ENCODE data around the gene PDZD2. TPM values are rescaled to one million over a fixed set of nuclear protein-coding genes. Genes with fewer than 3 reads are reported as not detected.

The PDZD2 gene
- total RNA-seq, 2 donors from 2014 or later, result 1.4 to 3.0 TPM

- DNase-seq (no peak), ATAC-seq (peak; percentile 45)
- Mint-ChIP-seq H3K4me3 (no peak overlapping the region), H3K27ac (no peak overlapping the region), H3K36me3 (ENCODE audit: low read depth) (no peaks in the 10 kb centered on the region), H3K27me3 (no peaks in the 10 kb centered on the region), H3K4me1 (peaks cover 11% of the 10 kb centered on the region)
- H3K9me3 ChIP-seq (ENCODE audit: control insufficient read depth, low read length, poor library complexity, severe bottlenecking), result no peaks in the 10 kb centered on the region
Measured at GRCh38 chr5:31736127-31736526, 97.2 kb downstream of the PDZD2 start.

- no peaks in the 10 kb centered on the region for H3K4me1 Mint-ChIP-seq
- no peak for DNase-seq
- no peak for ATAC-seq
- no peak overlapping the region for H3K27ac Mint-ChIP-seq
- H3K9me3 ChIP-seq (ENCODE audit: control insufficient read depth, low read length, poor library complexity, severe bottlenecking), result no peaks in the 10 kb centered on the region
- no peak overlapping the region for H3K4me3 Mint-ChIP-seq
- no peaks in the 10 kb centered on the region for H3K36me3 Mint-ChIP-seq (ENCODE audit: low read depth)
- no peaks in the 10 kb centered on the region for H3K27me3 Mint-ChIP-seq
Measured at GRCh38 chr5:31738199-31738598, 99.3 kb downstream of the PDZD2 start.

DNA sequence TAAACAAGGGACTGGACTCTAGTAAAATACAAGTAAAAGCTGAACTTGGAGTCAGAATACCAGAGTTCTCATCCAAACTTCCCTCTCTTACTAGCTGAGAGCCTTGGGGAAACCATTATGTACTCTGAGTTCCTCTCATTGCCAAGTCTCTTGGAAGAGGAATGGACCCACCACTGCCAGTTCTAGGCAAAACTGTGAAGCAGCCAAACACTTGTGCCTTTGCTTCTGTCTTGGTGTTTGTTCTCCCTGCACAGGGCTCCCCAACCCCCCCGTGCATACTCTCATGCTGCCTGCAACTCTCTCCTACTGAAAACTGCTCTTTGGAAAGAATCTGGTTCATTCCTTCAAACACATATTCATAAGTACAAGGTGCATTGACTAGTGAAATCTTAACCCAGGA is 102.6 kb downstream of the PDZD2 start:
- H3K9me3 ChIP-seq (ENCODE audit: control insufficient read depth, low read length, poor library complexity, severe bottlenecking), result no peaks in the 10 kb centered on the region
- ATAC-seq (no peak), DNase-seq (no peak)
- H3K27me3 Mint-ChIP-seq, result no peaks in the 10 kb centered on the region
- H3K4me3 Mint-ChIP-seq, result no peak overlapping the region
- no peaks in the 10 kb centered on the region for H3K36me3 Mint-ChIP-seq (ENCODE audit: low read depth)
- no peak overlapping the region for H3K27ac Mint-ChIP-seq
- no peaks in the 10 kb centered on the region for H3K4me1 Mint-ChIP-seq

GRCh38 chr5:31743678-31744077 is 104.7 kb downstream of the PDZD2 start:
- ATAC-seq (no peak), DNase-seq (no peak)
- no peaks in the 10 kb centered on the region for H3K9me3 ChIP-seq (ENCODE audit: control insufficient read depth, low read length, poor library complexity, severe bottlenecking)
- no peak overlapping the region for H3K4me3 Mint-ChIP-seq
- no peak overlapping the region for H3K27ac Mint-ChIP-seq
- no peaks in the 10 kb centered on the region for H3K36me3 Mint-ChIP-seq (ENCODE audit: low read depth)
- H3K27me3 Mint-ChIP-seq, result no peaks in the 10 kb centered on the region
- no peaks in the 10 kb centered on the region for H3K4me1 Mint-ChIP-seq

DNA sequence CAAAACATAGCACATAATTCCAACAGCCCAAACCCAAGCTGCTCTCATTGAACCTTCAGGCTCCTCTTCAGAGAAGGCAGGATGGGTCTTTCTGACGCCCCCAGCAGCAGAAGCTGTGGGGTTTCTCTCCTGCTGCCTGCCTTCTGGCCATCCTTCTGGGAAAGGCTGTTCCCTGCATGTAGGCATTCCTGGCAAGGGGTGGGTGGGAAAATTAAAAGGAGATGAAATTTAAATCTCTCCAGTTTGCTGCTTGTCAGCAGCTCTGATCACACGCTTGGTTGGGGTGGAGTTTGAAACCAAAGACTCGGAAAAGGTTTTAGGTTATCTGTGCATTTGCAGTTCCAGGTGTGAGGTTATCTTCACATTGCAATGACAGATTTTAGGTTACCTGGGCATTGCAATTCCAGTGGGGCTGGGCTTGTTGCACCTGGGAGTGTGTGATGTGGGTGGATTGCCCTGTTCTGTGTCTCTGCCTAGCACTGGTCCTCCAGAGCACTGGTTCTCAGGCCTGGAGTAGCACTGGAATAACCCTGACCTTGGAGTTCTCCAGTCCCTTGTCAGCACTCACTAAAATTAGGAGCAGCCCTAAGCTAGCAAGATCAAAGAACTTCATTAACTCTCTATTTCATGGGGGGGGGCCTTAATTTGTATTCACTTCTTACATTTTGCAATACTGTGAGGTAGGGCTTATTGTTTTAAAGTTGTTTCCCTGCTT is 109.7 kb downstream of the PDZD2 start:
- no peaks in the 10 kb centered on the region for H3K27me3 Mint-ChIP-seq
- no peak overlapping the region for H3K27ac Mint-ChIP-seq
- DNase-seq, result no peak
- H3K36me3 Mint-ChIP-seq (ENCODE audit: low read depth), result no peaks in the 10 kb centered on the region
- peaks cover 2% of the 10 kb centered on the region for H3K4me1 Mint-ChIP-seq
- ATAC-seq, result no peak
- no peak overlapping the region for H3K4me3 Mint-ChIP-seq
- H3K9me3 ChIP-seq (ENCODE audit: control insufficient read depth, low read length, poor library complexity, severe bottlenecking), result no peaks in the 10 kb centered on the region

GRCh38 chr5:31750215-31750614 is 111.3 kb downstream of the PDZD2 start:
- no peaks in the 10 kb centered on the region for H3K36me3 Mint-ChIP-seq (ENCODE audit: low read depth)
- H3K4me3 Mint-ChIP-seq, result no peak overlapping the region
- H3K27me3 Mint-ChIP-seq, result no peaks in the 10 kb centered on the region
- H3K27ac Mint-ChIP-seq, result no peak overlapping the region
- DNase-seq (no peak), ATAC-seq (no peak)
- no peaks in the 10 kb centered on the region for H3K9me3 ChIP-seq (ENCODE audit: control insufficient read depth, low read length, poor library complexity, severe bottlenecking)
- peaks cover 2% of the 10 kb centered on the region for H3K4me1 Mint-ChIP-seq

DNA sequence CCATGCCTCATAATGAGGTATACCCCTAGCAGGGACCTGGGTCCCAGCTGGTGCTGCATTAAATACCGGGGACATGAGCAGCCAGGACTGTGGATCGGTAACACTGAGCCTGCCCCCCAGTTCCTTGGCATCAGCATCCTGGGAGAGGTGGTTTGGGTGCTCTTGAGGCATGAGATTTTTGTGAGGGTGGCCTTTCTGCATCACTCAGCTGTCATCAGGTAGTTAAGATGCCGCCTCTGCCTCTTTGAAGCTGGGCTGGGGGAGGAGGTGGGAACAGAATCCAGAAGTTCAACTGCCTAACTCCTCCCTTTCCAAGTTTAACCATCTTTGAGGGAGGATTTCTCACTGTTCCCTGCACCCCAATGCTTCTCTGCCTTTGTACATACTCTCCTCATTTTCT is 112.7 kb downstream of the PDZD2 start:
- Mint-ChIP-seq H3K36me3 (ENCODE audit: low read depth) (no peaks in the 10 kb centered on the region), H3K27ac (no peak overlapping the region), H3K27me3 (peaks cover 9% of the 10 kb centered on the region), H3K4me3 (no peak overlapping the region), H3K4me1 (peaks cover 2% of the 10 kb centered on the region)
- no peak for ATAC-seq
- no peak for DNase-seq
- no peaks in the 10 kb centered on the region for H3K9me3 ChIP-seq (ENCODE audit: control insufficient read depth, low read length, poor library complexity, severe bottlenecking)

GRCh38 chr5:31753700-31754357 is 114.9 kb downstream of the PDZD2 start:
- H3K27me3 Mint-ChIP-seq, result peaks cover 9% of the 10 kb centered on the region
- DNase-seq, result no peak
- no peak overlapping the region for H3K27ac Mint-ChIP-seq
- no peak overlapping the region for H3K4me3 Mint-ChIP-seq
- H3K36me3 Mint-ChIP-seq (ENCODE audit: low read depth), result no peaks in the 10 kb centered on the region
- peaks cover 2% of the 10 kb centered on the region for H3K4me1 Mint-ChIP-seq
- ATAC-seq, result no peak
- no peaks in the 10 kb centered on the region for H3K9me3 ChIP-seq (ENCODE audit: control insufficient read depth, low read length, poor library complexity, severe bottlenecking)

DNA sequence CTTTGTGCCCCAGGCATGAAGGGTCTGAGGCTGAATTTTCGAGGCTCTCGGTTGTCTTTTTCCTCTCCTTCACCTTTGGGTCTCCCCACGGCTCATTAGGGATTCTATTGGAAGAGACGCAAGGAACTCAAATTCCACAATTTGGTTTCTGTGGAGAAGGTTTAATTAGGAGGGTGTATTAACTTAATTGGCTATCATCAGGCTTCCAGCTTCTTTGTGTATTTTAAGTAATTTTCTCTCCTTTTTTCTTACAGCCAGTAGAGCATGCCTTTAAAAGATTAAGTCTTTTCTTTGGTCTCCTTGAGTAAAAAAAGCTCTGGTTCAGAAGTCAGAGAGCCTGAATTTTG is 115.4 kb downstream of the PDZD2 start:
- Mint-ChIP-seq H3K27ac (no peak overlapping the region), H3K4me1 (peaks cover 2% of the 10 kb centered on the region), H3K27me3 (peaks cover 9% of the 10 kb centered on the region), H3K4me3 (no peak overlapping the region), H3K36me3 (ENCODE audit: low read depth) (no peaks in the 10 kb centered on the region)
- DNase-seq, result no peak
- no peak for ATAC-seq
- H3K9me3 ChIP-seq (ENCODE audit: control insufficient read depth, low read length, poor library complexity, severe bottlenecking), result no peaks in the 10 kb centered on the region

DNA sequence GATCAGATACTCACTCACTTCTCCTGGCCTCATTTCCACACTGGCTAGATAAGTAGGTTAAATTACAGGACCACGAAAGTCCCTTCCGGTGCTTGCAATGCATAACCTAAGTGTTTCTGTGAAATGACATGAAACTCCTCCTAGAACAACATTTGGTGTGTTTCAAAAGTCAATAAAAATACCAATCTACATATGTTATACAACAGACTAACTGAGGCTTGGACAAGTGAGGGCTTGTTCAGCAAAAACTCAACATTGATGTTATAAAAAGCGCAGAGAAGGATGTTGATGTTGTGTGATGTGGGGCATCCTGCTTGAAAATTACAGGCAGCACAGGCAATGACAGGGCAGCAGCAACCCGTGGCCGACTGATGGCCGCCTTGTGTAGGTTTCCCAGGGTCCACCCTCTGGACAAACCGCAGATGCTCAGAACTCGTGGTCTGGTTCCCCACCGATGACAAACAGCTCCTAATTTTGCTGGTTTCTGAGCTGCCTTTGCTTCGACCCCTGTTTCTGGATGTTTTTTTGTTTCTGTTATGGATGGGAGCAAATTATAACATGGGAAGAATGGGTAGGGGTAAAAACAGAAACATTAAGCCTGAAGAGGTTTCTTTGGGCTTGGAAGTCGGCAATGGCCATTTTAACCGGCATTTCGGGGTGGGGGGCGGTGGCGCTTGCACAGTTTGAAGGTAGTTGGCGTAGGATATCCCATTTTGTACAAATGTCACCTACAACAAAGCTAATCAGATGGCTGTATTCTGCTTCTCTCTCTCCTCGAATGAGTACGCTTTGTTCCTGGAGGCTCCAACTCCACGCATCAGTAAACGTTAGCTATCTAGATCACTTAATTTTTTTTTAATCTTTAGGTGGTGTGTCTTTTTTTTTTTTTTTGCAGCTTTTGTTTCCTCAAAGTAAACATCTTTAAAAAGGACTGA is 116.1 kb downstream of the PDZD2 start:
- DNase-seq, result no peak
- Mint-ChIP-seq H3K4me3 (no peak overlapping the region), H3K27me3 (peaks cover 9% of the 10 kb centered on the region), H3K27ac (no peak overlapping the region), H3K4me1 (peaks cover 2% of the 10 kb centered on the region), H3K36me3 (ENCODE audit: low read depth) (no peaks in the 10 kb centered on the region)
- no peak for ATAC-seq
- no peaks in the 10 kb centered on the region for H3K9me3 ChIP-seq (ENCODE audit: control insufficient read depth, low read length, poor library complexity, severe bottlenecking)

DNA sequence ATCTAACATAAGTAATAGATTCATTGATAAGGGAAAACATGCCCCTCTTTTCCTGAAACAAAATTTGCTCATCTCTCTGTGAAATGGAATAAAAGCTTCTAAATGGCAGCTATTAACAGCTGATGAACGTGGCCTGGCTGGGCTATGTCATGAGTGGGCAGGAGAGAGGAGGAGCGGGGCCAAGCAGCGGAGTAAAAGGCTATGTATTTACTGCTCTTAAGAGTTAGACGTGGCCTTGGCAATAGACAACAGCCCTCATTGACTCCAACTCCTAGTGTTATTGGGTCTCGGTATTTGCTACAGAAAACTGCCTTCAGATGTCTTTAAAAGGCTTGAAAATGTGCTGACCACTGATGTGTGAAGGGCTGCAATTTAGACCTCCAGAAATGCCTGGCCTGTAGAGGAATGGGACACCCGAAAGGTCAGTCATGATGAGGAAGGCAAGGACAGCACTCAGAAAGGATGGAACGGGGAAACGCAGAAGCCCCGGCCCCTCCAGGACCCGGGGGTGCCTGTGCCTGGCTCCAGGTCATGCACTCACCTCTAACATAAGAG is 116.8 kb downstream of the PDZD2 start:
- H3K36me3 Mint-ChIP-seq (ENCODE audit: low read depth), result no peaks in the 10 kb centered on the region
- H3K4me1 Mint-ChIP-seq, result peaks cover 2% of the 10 kb centered on the region
- ATAC-seq, result no peak
- peaks cover 9% of the 10 kb centered on the region for H3K27me3 Mint-ChIP-seq
- no peak overlapping the region for H3K27ac Mint-ChIP-seq
- DNase-seq, result no peak
- no peak overlapping the region for H3K4me3 Mint-ChIP-seq
- H3K9me3 ChIP-seq (ENCODE audit: control insufficient read depth, low read length, poor library complexity, severe bottlenecking), result no peaks in the 10 kb centered on the region

GRCh38 chr5:31757806-31758205 is 118.9 kb downstream of the PDZD2 start:
- Mint-ChIP-seq H3K27me3 (peaks cover 9% of the 10 kb centered on the region), H3K36me3 (ENCODE audit: low read depth) (no peaks in the 10 kb centered on the region), H3K4me1 (peaks cover under 1% of the 10 kb centered on the region), H3K27ac (no peak overlapping the region), H3K4me3 (no peak overlapping the region)
- H3K9me3 ChIP-seq (ENCODE audit: control insufficient read depth, low read length, poor library complexity, severe bottlenecking), result no peaks in the 10 kb centered on the region
- ATAC-seq (no peak), DNase-seq (no peak)

- Mint-ChIP-seq H3K27me3 (peaks cover 9% of the 10 kb centered on the region), H3K36me3 (ENCODE audit: low read depth) (no peaks in the 10 kb centered on the region), H3K27ac (no peak overlapping the region), H3K4me1 (no peaks in the 10 kb centered on the region), H3K4me3 (no peak overlapping the region)
- no peaks in the 10 kb centered on the region for H3K9me3 ChIP-seq (ENCODE audit: control insufficient read depth, low read length, poor library complexity, severe bottlenecking)
- ATAC-seq, result no peak
- DNase-seq, result no peak
Measured at GRCh38 chr5:31758803-31759425, 120.0 kb downstream of the PDZD2 start.
